CD4-positive, CD25-positive, alpha-beta regulatory T cell (primary cell): ENCODE results near the gene HBA2. TPM values are rescaled to one million over a fixed set of nuclear protein-coding genes. Genes with fewer than 3 reads are reported as not detected.

ENCODE experiments used
- ATAC-seq, 2 donors: fragments of 150-1000 bp; cut with Tn5 transposase; one replicate each; pipeline ENCODE4 v1.10.0; 2021; ENCODE audit warnings: low read depth in 2 of 2, moderate number of reproducible peaks in 2 of 2, moderate library complexity in 1 of 2
- DNase-seq, 3 donors: peaks; one replicate each; pipeline versions ENCODE4 v3.0.0 to v3.0.0-alpha.2; 2012 to 2022; ENCODE audit warnings: mixed read lengths in 1 of 3
- H3K27ac ChIP-seq: one replicate; pipeline ENCODE4 v1.7.0; 2013; ENCODE audit warnings: mild to moderate bottlenecking, low read length; ENCODE audit not compliant: insufficient read depth, poor library complexity, severe bottlenecking
- H3K27me3 ChIP-seq: one replicate; pipeline ENCODE4 v1.7.0; 2013; ENCODE audit warnings: low read length; ENCODE audit not compliant: control insufficient read depth, insufficient read depth
- H3K36me3 ChIP-seq: one replicate; pipeline ENCODE4 v1.7.0; 2013; ENCODE audit warnings: mild to moderate bottlenecking, low read length, moderate library complexity; ENCODE audit not compliant: control insufficient read depth, insufficient read depth
- H3K4me1 ChIP-seq: 2 replicates; pipeline ENCODE4 v1.7.0; 2013; ENCODE audit warnings: mild to moderate bottlenecking, low read length; ENCODE audit not compliant: insufficient read depth, control insufficient read depth, poor library complexity, severe bottlenecking
- H3K4me3 ChIP-seq: one replicate; pipeline ENCODE4 v1.7.0; 2013; ENCODE audit warnings: low read depth, mild to moderate bottlenecking, low read length, moderate library complexity
- H3K9me3 ChIP-seq, 2 experiments: 1 replicate in 1 of 2; 2 replicates in 1 of 2; pipeline ENCODE4 v1.7.0; 2013; ENCODE audit warnings: low read length in 2 of 2, mild to moderate bottlenecking in 1 of 2, moderate library complexity in 1 of 2; ENCODE audit not compliant: control insufficient read depth in 2 of 2
- H3K27ac Mint-ChIP-seq, 3 donors: one replicate each; pipeline ENCODE4 v1.8.0; 2020 to 2022; ENCODE audit warnings: mild to moderate bottlenecking in 3 of 3, mixed read lengths in 3 of 3, moderate library complexity in 2 of 3
- H3K27me3 Mint-ChIP-seq: one replicate; pipeline ENCODE4 v1.8.0; 2022; ENCODE audit warnings: mild to moderate bottlenecking, mixed read lengths
- H3K36me3 Mint-ChIP-seq: one replicate; pipeline ENCODE4 v1.8.0; 2020; ENCODE audit warnings: mixed read lengths
- H3K4me1 Mint-ChIP-seq, 4 donors: one replicate each; pipeline ENCODE4 v1.8.0; 2020 to 2022; ENCODE audit warnings: mixed read lengths in 4 of 4, mild to moderate bottlenecking in 1 of 4
- H3K4me3 Mint-ChIP-seq, 4 donors: one replicate each; pipeline ENCODE4 v1.8.0; 2020 to 2022; ENCODE audit warnings: mild to moderate bottlenecking in 4 of 4, mixed read lengths in 4 of 4, moderate library complexity in 3 of 4
- H3K9me3 Mint-ChIP-seq, 7 donors: one replicate each; pipeline ENCODE4 v1.8.0; 2020 to 2022; ENCODE audit warnings: mixed read lengths in 7 of 7, mild to moderate bottlenecking in 3 of 7, moderate library complexity in 2 of 7
- polyA plus RNA-seq, 4 donors: library from polyadenylated mRNA; unstranded; fragments of 300-500 nt; fragmentation: Illumina TruSeq; gene quantifications; one replicate each; pipeline ENCODE4 v1.2.3, GENCODE V29; 2021
- total RNA-seq: library from RNA; stranded (reverse); gene quantifications from one replicate; pipeline ENCODE4 v1.2.3, GENCODE V29; 2022

HBA2 gene
- total and polyA plus RNA-seq, 5 donors from 2014 or later, result 0.41 to 1.2 (median 0.93) TPM; not detected in 1

DNA sequence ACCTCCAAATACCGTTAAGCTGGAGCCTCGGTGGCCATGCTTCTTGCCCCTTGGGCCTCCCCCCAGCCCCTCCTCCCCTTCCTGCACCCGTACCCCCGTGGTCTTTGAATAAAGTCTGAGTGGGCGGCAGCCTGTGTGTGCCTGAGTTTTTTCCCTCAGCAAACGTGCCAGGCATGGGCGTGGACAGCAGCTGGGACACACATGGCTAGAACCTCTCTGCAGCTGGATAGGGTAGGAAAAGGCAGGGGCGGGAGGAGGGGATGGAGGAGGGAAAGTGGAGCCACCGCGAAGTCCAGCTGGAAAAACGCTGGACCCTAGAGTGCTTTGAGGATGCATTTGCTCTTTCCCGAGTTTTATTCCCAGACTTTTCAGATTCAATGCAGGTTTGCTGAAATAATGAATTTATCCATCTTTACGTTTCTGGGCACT, 4.7 kb downstream of the HBA2 start:
- H3K9me3 Mint-ChIP-seq, result peaks cover 0 to 1% (median 0%) of the 10 kb centered on the region in 7 donors
- Histone ChIP-seq H3K4me1 (peaks cover 19% of the 10 kb centered on the region), H3K27ac (no peak overlapping the region), H3K27me3 (peaks cover 23% of the 10 kb centered on the region), H3K36me3 (no peaks in the 10 kb centered on the region), H3K4me3 (no peak overlapping the region), H3K9me3 (no peaks in the 10 kb centered on the region)
- H3K27me3 Mint-ChIP-seq, result peaks cover 52% of the 10 kb centered on the region
- ATAC-seq, result no peak
- H3K4me1 Mint-ChIP-seq, result peaks cover 0 to 23% (median 3%) of the 10 kb centered on the region in 4 donors
- no peaks in the 10 kb centered on the region for H3K36me3 Mint-ChIP-seq
- DNase-seq, result no peak
- no peak overlapping the region for H3K27ac Mint-ChIP-seq
- H3K4me3 Mint-ChIP-seq, result peak overlapping the region in 3 of 4 donors; percentile 31 to 68 (median 46)

DNA sequence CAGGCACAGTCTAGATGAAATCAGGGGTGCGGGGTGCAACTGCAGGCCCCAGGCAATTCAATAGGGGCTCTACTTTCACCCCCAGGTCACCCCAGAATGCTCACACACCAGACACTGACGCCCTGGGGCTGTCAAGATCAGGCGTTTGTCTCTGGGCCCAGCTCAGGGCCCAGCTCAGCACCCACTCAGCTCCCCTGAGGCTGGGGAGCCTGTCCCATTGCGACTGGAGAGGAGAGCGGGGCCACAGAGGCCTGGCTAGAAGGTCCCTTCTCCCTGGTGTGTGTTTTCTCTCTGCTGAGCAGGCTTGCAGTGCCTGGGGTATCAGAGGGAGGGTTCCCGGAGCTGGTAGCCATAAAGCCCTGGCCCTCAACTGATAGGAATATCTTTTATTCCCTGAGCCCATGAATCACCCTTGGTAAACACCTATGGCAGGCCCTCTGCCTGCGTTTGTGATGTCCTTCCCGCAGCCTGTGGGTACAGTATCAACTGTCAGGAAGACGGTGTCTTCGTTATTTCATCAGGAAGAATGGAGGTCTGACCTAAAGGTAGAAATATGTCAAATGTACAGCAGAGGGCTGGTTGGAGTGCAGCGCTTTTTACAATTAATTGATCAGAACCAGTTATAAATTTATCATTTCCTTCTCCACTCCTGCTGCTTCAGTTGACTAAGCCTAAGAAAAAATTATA, 5.4 kb downstream of the HBA2 start:
- no peaks in the 10 kb centered on the region for H3K36me3 ChIP-seq
- H3K4me3 ChIP-seq, result no peak overlapping the region
- H3K36me3 Mint-ChIP-seq, result no peaks in the 10 kb centered on the region
- no peaks in the 10 kb centered on the region for H3K9me3 ChIP-seq
- peaks cover 23% of the 10 kb centered on the region for H3K27me3 ChIP-seq
- ATAC-seq (no peak), DNase-seq (no peak)
- H3K4me3 Mint-ChIP-seq, result peak overlapping the region in 1 of 4 donors; percentile 46
- no peak overlapping the region for H3K27ac Mint-ChIP-seq
- peaks cover 52% of the 10 kb centered on the region for H3K27me3 Mint-ChIP-seq
- peaks cover 19% of the 10 kb centered on the region for H3K4me1 ChIP-seq
- peaks cover 0 to 23% (median 3%) of the 10 kb centered on the region in 4 donors for H3K4me1 Mint-ChIP-seq
- no peak overlapping the region for H3K27ac ChIP-seq
- peaks cover 0 to 1% (median 0%) of the 10 kb centered on the region in 7 donors for H3K9me3 Mint-ChIP-seq

DNA sequence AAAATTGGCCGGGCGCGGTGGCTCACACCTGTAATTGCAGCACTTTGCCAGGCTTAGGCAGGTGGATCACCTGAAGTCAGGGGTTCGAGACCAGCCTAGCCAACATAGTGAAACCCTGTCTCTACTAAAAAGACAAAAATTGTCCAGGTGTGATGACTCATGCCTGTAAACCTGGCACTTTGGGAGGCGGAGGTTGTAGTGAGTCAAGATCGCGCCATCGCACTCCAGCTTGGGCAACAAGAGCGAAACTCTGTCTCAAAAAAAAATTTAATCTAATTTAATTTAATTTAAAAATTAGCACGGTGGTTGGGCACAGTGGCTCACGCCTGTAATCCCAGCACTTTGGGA, 6.0 kb downstream of the HBA2 start:
- Histone ChIP-seq H3K27ac (no peak overlapping the region), H3K27me3 (peaks cover 23% of the 10 kb centered on the region), H3K9me3 (no peaks in the 10 kb centered on the region), H3K4me1 (peaks cover 19% of the 10 kb centered on the region), H3K4me3 (no peak overlapping the region), H3K36me3 (no peaks in the 10 kb centered on the region)
- peaks cover 0 to 22% (median 3%) of the 10 kb centered on the region in 4 donors for H3K4me1 Mint-ChIP-seq
- peaks cover 0 to 1% (median 0%) of the 10 kb centered on the region in 7 donors for H3K9me3 Mint-ChIP-seq
- H3K27me3 Mint-ChIP-seq, result peaks cover 48% of the 10 kb centered on the region
- no peak overlapping the region for H3K4me3 Mint-ChIP-seq
- no peak overlapping the region for H3K27ac Mint-ChIP-seq
- DNase-seq, result no peak
- H3K36me3 Mint-ChIP-seq, result no peaks in the 10 kb centered on the region
- ATAC-seq, result no peak

DNA sequence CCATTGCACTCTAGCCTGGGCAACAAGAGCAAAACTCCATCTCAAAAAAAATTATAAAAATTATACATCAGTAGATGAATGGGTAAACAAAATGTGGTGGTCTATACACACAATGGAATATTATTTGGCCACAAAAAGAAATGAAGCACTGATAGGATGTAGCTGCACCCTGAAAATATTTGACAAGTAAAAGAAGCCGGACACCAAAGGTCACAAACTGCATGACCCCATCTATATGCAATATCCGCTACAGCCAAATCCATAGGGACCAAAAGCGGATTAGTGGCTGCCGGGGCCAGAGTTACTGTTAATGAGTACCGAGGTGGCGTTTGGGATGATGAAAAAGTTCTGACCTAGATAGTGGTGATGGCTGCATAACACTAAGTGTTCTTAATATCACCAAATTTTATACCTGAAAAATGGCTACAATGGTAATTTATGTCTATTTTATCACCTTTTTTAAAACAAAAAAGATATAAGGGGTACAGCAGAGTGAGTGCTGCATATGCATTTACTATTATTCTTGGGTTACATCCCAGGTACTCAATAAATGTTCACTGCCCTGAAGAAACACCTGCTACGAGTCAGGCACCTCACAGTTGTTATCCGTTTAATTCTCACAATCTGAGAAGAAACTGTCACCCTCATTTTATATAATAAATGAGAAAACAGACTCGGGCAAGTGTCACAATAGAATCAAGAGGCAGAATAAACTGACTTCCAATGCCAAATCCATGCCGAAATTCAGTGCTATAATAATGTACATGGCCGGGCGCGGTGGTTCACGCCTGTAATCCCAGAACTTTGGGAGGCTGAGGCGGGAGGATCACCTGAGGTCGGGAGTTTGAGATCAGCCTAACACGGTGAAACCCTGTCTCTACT, 6.8 kb downstream of the HBA2 start:
- Histone ChIP-seq H3K4me1 (peaks cover 19% of the 10 kb centered on the region), H3K9me3 (no peaks in the 10 kb centered on the region), H3K4me3 (no peak overlapping the region), H3K27ac (no peak overlapping the region), H3K36me3 (no peaks in the 10 kb centered on the region), H3K27me3 (peaks cover 23% of the 10 kb centered on the region)
- no peak for ATAC-seq
- Mint-ChIP-seq H3K4me1 (peaks cover 0 to 19% (median 2%) of the 10 kb centered on the region in 4 donors), H3K9me3 (peaks cover 0 to 1% (median 0%) of the 10 kb centered on the region in 7 donors), H3K27ac (no peak overlapping the region), H3K4me3 (peak overlapping the region; percentile 50 to 79 (median 61)), H3K27me3 (peaks cover 42% of the 10 kb centered on the region), H3K36me3 (no peaks in the 10 kb centered on the region)
- no peak for DNase-seq

DNA sequence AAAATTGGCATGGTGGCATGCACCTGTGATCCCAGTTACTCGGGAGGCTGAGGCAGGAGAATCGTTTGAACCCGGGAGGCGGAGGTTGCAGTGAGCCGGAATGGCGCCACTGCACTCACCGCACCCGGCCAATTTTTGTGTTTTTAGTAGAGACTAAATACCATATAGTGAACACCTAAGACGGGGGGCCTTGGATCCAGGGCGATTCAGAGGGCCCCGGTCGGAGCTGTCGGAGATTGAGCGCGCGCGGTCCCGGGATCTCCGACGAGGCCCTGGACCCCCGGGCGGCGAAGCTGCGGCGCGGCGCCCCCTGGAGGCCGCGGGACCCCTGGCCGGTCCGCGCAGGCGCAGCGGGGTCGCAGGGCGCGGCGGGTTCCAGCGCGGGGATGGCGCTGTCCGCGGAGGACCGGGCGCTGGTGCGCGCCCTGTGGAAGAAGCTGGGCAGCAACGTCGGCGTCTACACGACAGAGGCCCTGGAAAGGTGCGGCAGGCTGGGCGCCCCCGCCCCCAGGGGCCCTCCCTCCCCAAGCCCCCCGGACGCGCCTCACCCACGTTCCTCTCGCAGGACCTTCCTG, 7.5 kb downstream of the HBA2 start, which contains the start of gene HBQ1:
Gene HBQ1, plus strand, starts transcription at position 359 of the 575 bp plus-strand sequence. Its CDS starts 28 bp downstream, at position 387.
- peaks cover 21% of the 10 kb centered on the region for H3K27me3 ChIP-seq
- Mint-ChIP-seq H3K36me3 (no peaks in the 10 kb centered on the region), H3K9me3 (peaks cover 0 to 1% (median 0%) of the 10 kb centered on the region in 7 donors), H3K4me3 (peak within 1 kb of the TSS; percentile 50 to 79 (median 67)), H3K27ac (no peak within 1 kb of the TSS), H3K4me1 (peaks cover 0 to 17% (median 0%) of the 10 kb centered on the region in 4 donors), H3K27me3 (peaks cover 34% of the 10 kb centered on the region)
- H3K4me1 ChIP-seq, result peaks cover 19% of the 10 kb centered on the region
- no peak within 1 kb of the TSS for H3K4me3 ChIP-seq
- H3K27ac ChIP-seq, result no peak within 1 kb of the TSS
- H3K36me3 ChIP-seq, result no peaks in the 10 kb centered on the region
- H3K9me3 ChIP-seq, result no peaks in the 10 kb centered on the region
- ATAC-seq, result no peak
- no peak for DNase-seq

DNA sequence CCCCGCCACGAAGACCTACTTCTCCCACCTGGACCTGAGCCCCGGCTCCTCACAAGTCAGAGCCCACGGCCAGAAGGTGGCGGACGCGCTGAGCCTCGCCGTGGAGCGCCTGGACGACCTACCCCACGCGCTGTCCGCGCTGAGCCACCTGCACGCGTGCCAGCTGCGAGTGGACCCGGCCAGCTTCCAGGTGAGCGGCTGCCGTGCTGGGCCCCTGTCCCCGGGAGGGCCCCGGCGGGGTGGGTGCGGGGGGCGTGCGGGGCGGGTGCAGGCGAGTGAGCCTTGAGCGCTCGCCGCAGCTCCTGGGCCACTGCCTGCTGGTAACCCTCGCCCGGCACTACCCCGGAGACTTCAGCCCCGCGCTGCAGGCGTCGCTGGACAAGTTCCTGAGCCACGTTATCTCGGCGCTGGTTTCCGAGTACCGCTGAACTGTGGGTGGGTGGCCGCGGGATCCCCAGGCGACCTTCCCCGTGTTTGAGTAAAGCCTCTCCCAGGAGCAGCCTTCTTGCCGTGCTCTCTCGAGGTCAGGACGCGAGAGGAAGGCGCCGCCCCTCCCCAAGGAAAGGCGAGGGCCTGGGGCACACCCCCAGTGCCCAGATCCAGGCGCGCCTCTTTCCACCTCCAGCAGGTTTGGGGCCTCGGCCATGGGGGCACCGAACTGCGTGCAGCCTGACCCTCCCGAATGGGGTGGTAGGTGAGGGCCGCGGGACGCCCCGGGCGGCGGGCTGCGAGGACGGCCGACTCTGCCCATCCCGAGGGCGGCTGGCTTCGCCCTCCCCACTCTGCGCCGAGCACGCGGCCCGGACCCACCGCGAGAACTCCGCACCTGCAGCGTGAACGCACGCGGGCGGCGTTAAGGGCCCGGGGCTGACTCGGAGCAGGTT, 8.2 kb downstream of the HBA2 start:
- Mint-ChIP-seq H3K27ac (no peak overlapping the region), H3K27me3 (peaks cover 28% of the 10 kb centered on the region), H3K4me3 (peak overlapping the region in 3 of 4 donors; percentile 12 to 72 (median 29)), H3K9me3 (peaks cover 0 to 1% (median 0%) of the 10 kb centered on the region in 7 donors), H3K4me1 (peaks cover 0 to 13% (median 0%) of the 10 kb centered on the region in 4 donors), H3K36me3 (no peaks in the 10 kb centered on the region)
- Histone ChIP-seq H3K27me3 (peaks cover 17% of the 10 kb centered on the region), H3K4me1 (peaks cover 19% of the 10 kb centered on the region), H3K27ac (no peak overlapping the region), H3K4me3 (no peak overlapping the region), H3K9me3 (no peaks in the 10 kb centered on the region), H3K36me3 (no peaks in the 10 kb centered on the region)
- peak; percentile 70 to 83 (median 79) for DNase-seq
- ATAC-seq, result peak; percentile 86 to 87
